ENCODE data around the gene PROSER3. TPM values are rescaled to one million over a fixed set of nuclear protein-coding genes. Genes with fewer than 3 reads are reported as not detected.

PROSER3 gene
- total RNA-seq, 1 donor from 2014 or later: 41.7 TPM

GRCh38 chr19:35776102-35776788 lies 18.3 kb downstream of the PROSER3 start:
- Mint-ChIP-seq H3K27ac (ENCODE audit: unreplicated experiment) (peak overlapping the region; percentile 92), H3K36me3 (ENCODE audit: unreplicated experiment) (peaks cover 12% of the 10 kb centered on the region), H3K27me3 (ENCODE audit: unreplicated experiment) (peaks cover 25% of the 10 kb centered on the region), H3K9me3 (ENCODE audit: unreplicated experiment) (peaks cover 15% of the 10 kb centered on the region), H3K4me1 (ENCODE audit: low read depth, unreplicated experiment) (peaks cover 18% of the 10 kb centered on the region), H3K4me3 (ENCODE audit: unreplicated experiment) (peak overlapping the region; percentile 94)
- no peak for TF ChIP-seq CTCF (IDR thresholded peaks at IDR 0.05; ENCODE audit: partially characterized antibody, unreplicated experiment)
- DNase-seq: no peak

- H3K27ac Mint-ChIP-seq (ENCODE audit: unreplicated experiment): peak overlapping the region; percentile 92
- no peak for DNase-seq
- H3K4me3 Mint-ChIP-seq (ENCODE audit: unreplicated experiment): peak overlapping the region; percentile 94
Observed at GRCh38 chr19:35777086-35777841, 19.3 kb downstream of the PROSER3 start.

GRCh38 chr19:35777961-35778360 lies 20.0 kb downstream of the PROSER3 start:
- peak overlapping the region; percentile 94 for H3K4me3 Mint-ChIP-seq (ENCODE audit: unreplicated experiment)
- H3K9me3 Mint-ChIP-seq (ENCODE audit: unreplicated experiment): peaks cover 14% of the 10 kb centered on the region
- H3K4me1 Mint-ChIP-seq (ENCODE audit: low read depth, unreplicated experiment): peaks cover 18% of the 10 kb centered on the region
- H3K27ac Mint-ChIP-seq (ENCODE audit: unreplicated experiment): no peak overlapping the region
- peaks cover 12% of the 10 kb centered on the region for H3K36me3 Mint-ChIP-seq (ENCODE audit: unreplicated experiment)
- no peak for TF ChIP-seq CTCF (IDR thresholded peaks at IDR 0.05; ENCODE audit: partially characterized antibody, unreplicated experiment)
- H3K27me3 Mint-ChIP-seq (ENCODE audit: unreplicated experiment): peaks cover 25% of the 10 kb centered on the region
- DNase-seq: no peak

More at GRCh38 chr19:35777086-35777841, 19.3 kb downstream of the PROSER3 start:
- Mint-ChIP-seq H3K27me3 (ENCODE audit: unreplicated experiment) (peaks cover 25% of the 10 kb centered on the region), H3K36me3 (ENCODE audit: unreplicated experiment) (peaks cover 12% of the 10 kb centered on the region), H3K9me3 (ENCODE audit: unreplicated experiment) (peaks cover 15% of the 10 kb centered on the region), H3K4me1 (ENCODE audit: low read depth, unreplicated experiment) (peaks cover 18% of the 10 kb centered on the region)
- TF ChIP-seq CTCF (IDR thresholded peaks at IDR 0.05; ENCODE audit: partially characterized antibody, unreplicated experiment): no peak

GRCh38 chr19:35779033-35779432 lies 21.1 kb downstream of the PROSER3 start:
- DNase-seq: no peak
- TF ChIP-seq CTCF (IDR thresholded peaks at IDR 0.05; ENCODE audit: partially characterized antibody, unreplicated experiment): no peak
- H3K4me1 Mint-ChIP-seq (ENCODE audit: low read depth, unreplicated experiment): peaks cover 20% of the 10 kb centered on the region
- H3K4me3 Mint-ChIP-seq (ENCODE audit: unreplicated experiment): no peak overlapping the region
- H3K9me3 Mint-ChIP-seq (ENCODE audit: unreplicated experiment): peaks cover 17% of the 10 kb centered on the region
- H3K27ac Mint-ChIP-seq (ENCODE audit: unreplicated experiment): peak overlapping the region; percentile 48
- H3K36me3 Mint-ChIP-seq (ENCODE audit: unreplicated experiment): peaks cover 12% of the 10 kb centered on the region
- peaks cover 29% of the 10 kb centered on the region for H3K27me3 Mint-ChIP-seq (ENCODE audit: unreplicated experiment)

GRCh38 chr19:35780058-35780457 lies 22.1 kb downstream of the PROSER3 start:
- peaks cover 20% of the 10 kb centered on the region for H3K27me3 Mint-ChIP-seq (ENCODE audit: unreplicated experiment)
- H3K9me3 Mint-ChIP-seq (ENCODE audit: unreplicated experiment): peaks cover 10% of the 10 kb centered on the region
- peaks cover 15% of the 10 kb centered on the region for H3K4me1 Mint-ChIP-seq (ENCODE audit: low read depth, unreplicated experiment)
- no peak overlapping the region for H3K27ac Mint-ChIP-seq (ENCODE audit: unreplicated experiment)
- TF ChIP-seq CTCF (IDR thresholded peaks at IDR 0.05; ENCODE audit: partially characterized antibody, unreplicated experiment): no peak
- H3K36me3 Mint-ChIP-seq (ENCODE audit: unreplicated experiment): peaks cover 8% of the 10 kb centered on the region
- DNase-seq: no peak
- no peak overlapping the region for H3K4me3 Mint-ChIP-seq (ENCODE audit: unreplicated experiment)

Data from glutamatergic neuron (in vitro differentiated cells).